Measurements from ENCODE around the gene PIK3AP1. TPM values are rescaled to one million over a fixed set of nuclear protein-coding genes. Genes with fewer than 3 reads are reported as not detected.

The PIK3AP1 gene
- total and polyA plus RNA-seq, 2 of the 13 experiments (the other 11 are each of a cell fraction or from before 2014, with no cell fraction given), result 3.6 to 13.8 TPM

- no peak for TF ChIP-seq HINFP (CRISPR knock-in tag; IDR thresholded peaks at IDR 0.05; ENCODE audit: low read depth)
- TF ChIP-seq ZNF749 (CRISPR knock-in tag; IDR thresholded peaks at IDR 0.05; ENCODE audit: borderline replicate concordance), result no peak
- no peak for TF ChIP-seq BATF2 (CRISPR knock-in tag; IDR thresholded peaks at IDR 0.05)
- TF ChIP-seq SRSF9 (IDR thresholded peaks at IDR 0.05; ENCODE audit: borderline replicate concordance, insufficient read depth, low read depth, low read length, poor library complexity, severe bottlenecking), result no peak
- no peak for TF ChIP-seq NONO (IDR thresholded peaks at IDR 0.05)
- no peak for TF ChIP-seq NONO (CRISPR knock-in tag; conservative IDR thresholded peaks at IDR 0.05)
- TF ChIP-seq NR2F1 (CRISPR knock-in tag; IDR thresholded peaks at IDR 0.05), result peak; percentile 78 to 80
- no peak for TF ChIP-seq ERF (CRISPR knock-in tag; IDR thresholded peaks at IDR 0.05)
- no peak for TF ChIP-seq CCAR2 (optimal IDR thresholded peaks at IDR 0.05; ENCODE audit: low read depth, low read length)
- TF ChIP-seq ISX (CRISPR knock-in tag; conservative IDR thresholded peaks at IDR 0.05), result no peak
- TF ChIP-seq ZEB1 (IDR thresholded peaks at IDR 0.05; ENCODE audit: insufficient replicate concordance, low read depth), result peak; percentile 6
- no peak for TF ChIP-seq SIN3A (IDR thresholded peaks at IDR 0.05; ENCODE audit: borderline replicate concordance, low read depth, low read length)
- TF ChIP-seq ZNF547 (CRISPR knock-in tag; IDR thresholded peaks at IDR 0.05), result no peak
- TF ChIP-seq POGZ (CRISPR knock-in tag; IDR thresholded peaks at IDR 0.05), result peak; percentile 63; the same call in 1 of the 2 replicates
- no peak for TF ChIP-seq GTF2F1 (IDR thresholded peaks at IDR 0.05; ENCODE audit: low read length)
- peak; percentile 67; the same call in 1 of the 2 replicates for TF ChIP-seq ZMYM4 (CRISPR knock-in tag; IDR thresholded peaks at IDR 0.05)
- no peak for TF ChIP-seq ZNF142 (CRISPR knock-in tag; IDR thresholded peaks at IDR 0.05)
- TF ChIP-seq ZNF781 (CRISPR knock-in tag; IDR thresholded peaks at IDR 0.05; ENCODE audit: borderline replicate concordance, not compliant biosample characterization), result no peak
- no peak for TF ChIP-seq ZBTB43 (CRISPR knock-in tag; conservative IDR thresholded peaks at IDR 0.05)
- peak; percentile 39; the same call in 1 of the 2 replicates for TF ChIP-seq SIX4 (CRISPR knock-in tag; IDR thresholded peaks at IDR 0.05)
Observed at GRCh38 chr10:96673318-96674099, 46.8 kb downstream of the PIK3AP1 start (continued).
